Pancreas (tissue), 10 donors: ENCODE measurements around the gene WIPF3. TPM values are rescaled to one million over a fixed set of nuclear protein-coding genes. Genes with fewer than 3 reads are reported as not detected.

Experiments
- ATAC-seq, 4 donors: fragments of 200-7000 bp; cut with Tn5 transposase; one replicate each; pipeline versions ENCODE4 v1.8.0 to v1.9.1; 2020; ENCODE audit warnings: mild to moderate bottlenecking in 4 of 4, moderate library complexity in 4 of 4
- DNase-seq, 6 donors: peaks; one replicate each; pipeline ENCODE4 v3.0.0-alpha.2; 2020
- FAIRE-seq: peaks from 2 replicates; lab custom pipeline; 2012; peaks lifted over from hg19 to GRCh38; lab: Jason Lieb, UNC
- H3K27ac ChIP-seq, 4 donors: fragments of 200-600 bp; sonication (generic); 1 replicate in 3 of 4; 2 replicates in 1 of 4; pipeline versions ENCODE4 v1.5.0 to v1.8.0; 2020
- H3K27me3 ChIP-seq, 4 donors: fragments of 200-600 bp; one replicate each; pipeline ENCODE4 v1.8.0; 2021
- H3K36me3 ChIP-seq, 3 donors: fragments of 200-600 bp; sonication (generic) in 1 of 3; one replicate each; pipeline versions ENCODE4 v1.5.0 to v1.8.0; 2020 to 2021
- H3K4me1 ChIP-seq, 3 donors: fragments of 200-600 bp; one replicate each; pipeline ENCODE4 v1.8.0; 2021
- H3K4me3 ChIP-seq, 4 donors: fragments of 200-600 bp; sonication (generic) in 2 of 4; one replicate each; pipeline versions ENCODE4 v1.5.0 to v1.8.0; 2020 to 2021
- H3K9me3 ChIP-seq, 4 donors: fragments of 200-600 bp; one replicate each; pipeline ENCODE4 v1.8.0; 2021
- CTCF ChIP-seq, 4 donors: fragments of 200-600 bp; sonication (generic) in 3 of 4; IDR thresholded peaks; one replicate each; pipeline versions ENCODE4 v1.5.0 to v1.8.0; 2021; ENCODE audit warnings: antibody characterized with exemption in 4 of 4
- WGBS, 2 donors: extraction: QIAGEN DNeasy Blood & Tissue Kit; methylation state at CpG; one replicate each; pipeline ENCODE4 v1.1.7; 2013; 5-methylcytosine and 5-hydroxymethylcytosine counted together
- intact Hi-C, 3 donors: fragments of 100-400 bp; cut with DNase I; formaldehyde crosslinking; loops; one replicate each; pipeline versions ENCODE4 v1.11.1 to v1.14.2; 2022
- polyA plus RNA-seq, 2 donors: library from polyadenylated mRNA; stranded (reverse); fragments of 200-250 nt; gene quantifications; one replicate each; pipeline ENCODE4 v1.2.3, GENCODE V29; 2013
- total RNA-seq, 6 donors: library from RNA; stranded (reverse); fragmentation: NEBNext Ultra II Directional in 4 of 6; extraction: Animal tissue kit (Norgen Biotek cat#: 25700) in 4 of 6; gene quantifications; one replicate each; pipeline versions ENCODE4 v1.2.1 to v1.2.4, GENCODE V29; 2021 to 2023
- donor health status: healthy with polysubstance abuse.
- donor health status: DM: no; HTN: no; CAD: no; lungs with moderate emphysema.
- donor health status: DM: no; HTN: no; CAD: no.
- donor health status: control.
- donor health status: control.
- donor health status: Bipolar disorder and iron deficiency.
- donor health status: DM: yes; HTN: yes; CAD: no.
- donor health status: DM: no; HTN: no; CAD: no.
- donor health status: DM: no; HTN: no; CAD: no.
- donor health status: DM: yes; HTN: yes; CAD: no.

Gene WIPF3, protein sequence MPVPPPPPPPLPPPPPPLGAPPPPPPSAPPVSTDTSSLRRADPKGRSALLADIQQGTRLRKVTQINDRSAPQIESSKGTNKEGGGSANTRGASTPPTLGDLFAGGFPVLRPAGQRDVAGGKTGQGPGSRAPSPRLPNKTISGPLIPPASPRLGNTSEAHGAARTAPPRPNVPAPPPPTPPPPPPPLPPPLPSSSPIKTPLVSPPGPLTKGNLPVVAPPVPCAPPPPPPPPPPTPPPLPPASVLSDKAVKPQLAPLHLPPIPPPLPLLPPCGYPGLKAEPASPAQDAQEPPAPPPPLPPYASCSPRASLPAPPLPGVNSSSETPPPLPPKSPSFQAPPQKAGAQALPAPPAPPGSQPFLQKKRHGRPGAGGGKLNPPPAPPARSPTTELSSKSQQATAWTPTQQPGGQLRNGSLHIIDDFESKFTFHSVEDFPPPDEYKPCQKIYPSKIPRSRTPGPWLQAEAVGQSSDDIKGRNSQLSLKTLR
- total RNA-seq (1 to 10 TPM in 5 of 6 donors, under 1 TPM in 1; 0.98 to 4.6 (median 1.8) TPM), polyA plus RNA-seq (1 to 10 TPM; 1.1 to 1.6 TPM)

DNA sequence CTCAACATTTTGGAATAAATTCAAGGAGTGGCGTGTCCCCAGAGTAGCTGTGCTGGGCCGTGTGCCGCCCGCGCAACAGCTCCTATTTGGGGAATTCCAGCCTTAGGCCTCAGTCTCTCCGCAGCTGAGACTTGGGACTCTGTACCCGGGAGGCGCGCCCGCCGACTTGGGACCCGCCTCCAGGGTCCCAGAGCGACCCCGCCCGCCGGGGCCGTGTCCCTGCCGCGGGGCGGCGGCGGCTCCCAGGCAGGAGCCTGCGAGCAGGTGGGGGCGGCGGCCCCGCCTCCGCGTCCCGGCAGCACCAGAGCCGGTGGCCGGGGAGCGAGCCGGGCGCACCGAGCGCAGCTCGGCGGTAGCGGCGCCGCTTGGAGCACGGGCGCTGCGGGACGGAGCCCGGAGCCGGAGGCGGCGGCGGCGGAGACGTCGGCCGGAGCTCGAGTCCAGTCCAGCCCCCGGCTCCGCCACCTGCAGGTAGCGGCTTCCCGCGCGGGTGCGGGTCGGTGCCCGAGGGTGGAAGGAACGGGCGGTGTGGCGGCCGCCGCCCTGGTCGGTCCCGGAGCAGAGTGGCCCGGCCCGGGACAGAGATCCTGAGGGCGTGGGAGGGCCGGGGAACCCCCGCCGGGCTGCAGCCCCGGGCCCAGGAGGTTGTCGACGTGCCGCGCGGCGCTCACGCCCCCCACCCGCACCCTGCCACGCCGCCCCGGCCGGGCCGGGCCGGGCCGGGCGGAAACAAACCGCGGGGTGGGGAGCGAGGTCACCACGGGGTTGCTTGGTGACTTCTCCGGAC is at the start of gene WIPF3:
WIPF3 (plus strand) TSS at position 301 of the 787 bp plus-strand sequence. CDS start 28,217 bp downstream, outside the sequence.
- Histone ChIP-seq H3K4me1 (peaks cover 0 to 7% (median 0%) of the 10 kb centered on the region in 3 donors), H3K4me3 (peak within 1 kb of the TSS; percentile 61 to 78 (median 62)), H3K27ac (peak within 1 kb of the TSS in 3 of 4 donors; percentile 33 to 79 (median 54)), H3K27me3 (no peaks in the 10 kb centered on the region), H3K36me3 (no peaks in the 10 kb centered on the region), H3K9me3 (no peaks in the 10 kb centered on the region)
- no peak for TF ChIP-seq CTCF (IDR thresholded peaks at IDR 0.05)
- DNase-seq, result peak; percentile 48 to 84 (median 58)
- no peak for FAIRE-seq
- WGBS, 2 donors, result 1 to 2% methylated on average over 61 to 99 of the region's 99 CpGs
- ATAC-seq, result peak; percentile 74 to 85 (median 82)
- intact Hi-C loops, result no loop called here

GRCh38 chr7:29763266-29763665 is 43.0 kb upstream of the WIPF3 start:
- H3K27ac ChIP-seq, result no peak overlapping the region
- no peak for FAIRE-seq
- no peak for TF ChIP-seq CTCF (IDR thresholded peaks at IDR 0.05)
- DNase-seq, result no peak
- H3K9me3 ChIP-seq, result no peaks in the 10 kb centered on the region
- no peaks in the 10 kb centered on the region for H3K36me3 ChIP-seq
- H3K4me3 ChIP-seq, result no peak overlapping the region
- no peaks in the 10 kb centered on the region for H3K4me1 ChIP-seq
- intact Hi-C loops, result no loop called here
- 58 to 70% methylated on average over 1 of the region's 1 CpG for WGBS, 2 donors
- H3K27me3 ChIP-seq, result no peaks in the 10 kb centered on the region
- no peak for ATAC-seq

DNA sequence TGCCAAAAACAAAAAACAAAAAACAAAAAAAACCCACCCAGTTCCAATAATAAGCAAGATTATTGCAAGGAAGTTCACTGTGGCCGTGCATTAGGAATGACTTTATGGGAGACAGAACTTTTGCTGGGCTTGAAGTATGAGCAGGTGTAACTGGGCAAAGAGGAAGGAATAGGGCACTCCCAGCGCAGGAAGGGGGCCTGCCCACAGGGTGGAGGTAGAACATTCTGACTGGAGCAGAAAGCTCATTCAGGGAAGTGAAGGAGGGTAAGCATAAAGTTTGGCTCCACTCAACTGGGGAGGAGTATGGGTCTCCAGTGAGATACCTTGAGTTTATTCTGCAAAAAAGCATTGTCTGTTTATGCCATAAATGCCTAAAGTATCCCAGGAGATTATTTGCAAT is 42.1 kb upstream of the WIPF3 start:
- no peak for TF ChIP-seq CTCF (IDR thresholded peaks at IDR 0.05)
- Histone ChIP-seq H3K36me3 (no peaks in the 10 kb centered on the region), H3K27me3 (no peaks in the 10 kb centered on the region), H3K4me3 (no peak overlapping the region), H3K9me3 (no peaks in the 10 kb centered on the region), H3K27ac (no peak overlapping the region), H3K4me1 (no peaks in the 10 kb centered on the region)
- intact Hi-C loops, result no loop called here
- ATAC-seq (peak in 2 of 4 donors; percentile 61 to 64), FAIRE-seq (no peak), DNase-seq (peak in 1 of 6 donors; percentile 11)
- WGBS, 2 donors, result 67 to 69% methylated on average over 2 of the region's 2 CpGs

DNA sequence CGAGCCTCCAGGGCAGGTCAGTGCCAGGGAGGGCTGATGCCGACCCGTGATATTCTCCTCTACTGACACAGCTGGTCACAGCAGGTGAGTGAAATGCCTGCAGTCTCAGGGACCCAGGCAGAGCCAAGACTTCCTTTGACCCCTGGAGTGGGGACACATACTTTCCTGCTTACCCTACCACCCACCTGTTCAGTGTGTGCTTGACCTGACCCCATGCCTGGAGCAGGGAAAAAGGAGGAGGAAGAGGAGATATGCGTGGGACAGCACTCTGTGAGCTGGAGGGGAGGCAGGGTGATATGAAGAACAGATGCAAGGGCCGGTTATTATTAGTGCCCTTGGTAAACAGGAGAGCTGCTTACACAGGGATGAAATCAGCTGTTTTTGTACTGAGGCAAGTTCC is 40.8 kb upstream of the WIPF3 start:
- Histone ChIP-seq H3K4me1 (no peaks in the 10 kb centered on the region), H3K27me3 (no peaks in the 10 kb centered on the region), H3K27ac (no peak overlapping the region), H3K9me3 (no peaks in the 10 kb centered on the region), H3K4me3 (no peak overlapping the region), H3K36me3 (no peaks in the 10 kb centered on the region)
- 32 to 39% methylated on average over 5 of the region's 5 CpGs for WGBS, 2 donors
- no peak for TF ChIP-seq CTCF (IDR thresholded peaks at IDR 0.05)
- no peak for DNase-seq
- intact Hi-C loops, result no loop called here
- ATAC-seq, result no peak
- no peak for FAIRE-seq
